Stromal cell of bone marrow (primary cell): ENCODE measurements around the gene TBX19.

Experiments used
- DNase-seq: peaks from one replicate; pipeline ENCODE4 v3.0.0-alpha.2; 2012; ENCODE audit warnings: low read depth

TBX19 gene

GRCh38 chr1:168280296-168280927 lies at the start of gene TBX19:
Gene TBX19, plus strand, starts transcription at chr1:168280877. Its CDS starts 214 bp downstream, at chr1:168281091.
- DNase-seq = no peak

DNA sequence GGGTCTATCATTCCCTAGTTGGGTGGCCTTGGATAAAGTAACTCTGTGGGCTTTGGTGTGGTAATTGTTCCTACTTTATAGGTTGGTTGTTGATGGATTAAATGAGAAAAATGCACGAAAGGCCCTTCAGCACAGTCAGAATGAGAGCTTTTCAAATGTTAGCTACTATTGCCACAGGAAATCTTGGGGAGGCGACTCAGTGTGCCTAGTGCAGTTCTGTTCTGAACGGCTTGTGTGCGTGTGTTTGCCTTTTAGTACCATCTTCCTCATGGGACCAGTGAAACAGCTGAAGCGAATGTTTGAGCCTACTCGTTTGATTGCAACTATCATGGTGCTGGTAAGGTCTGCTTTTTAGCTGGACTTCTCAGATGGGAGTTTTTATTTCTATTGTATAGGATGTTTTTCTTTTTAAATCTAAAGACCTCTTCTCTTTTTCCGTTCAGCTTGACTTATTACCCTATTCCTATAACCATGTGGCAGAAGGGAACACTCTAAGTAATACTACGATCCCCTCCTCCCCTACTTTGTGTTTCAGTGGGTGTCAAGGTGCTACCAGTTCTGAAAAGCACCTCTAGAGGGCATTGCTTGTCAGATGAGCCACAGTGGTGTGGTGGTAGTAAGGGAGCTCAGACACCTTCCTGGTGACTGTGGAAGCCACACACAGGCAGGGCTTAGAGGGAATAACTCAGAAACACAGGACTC lies 45.7 kb upstream of the TBX19 start:
- no peak for DNase-seq

GRCh38 chr1:168235548-168235885 lies 45.2 kb upstream of the TBX19 start:
- DNase-seq = no peak

- no peak for DNase-seq
Observed at GRCh38 chr1:168235937-168236336, 44.7 kb upstream of the TBX19 start.

DNA sequence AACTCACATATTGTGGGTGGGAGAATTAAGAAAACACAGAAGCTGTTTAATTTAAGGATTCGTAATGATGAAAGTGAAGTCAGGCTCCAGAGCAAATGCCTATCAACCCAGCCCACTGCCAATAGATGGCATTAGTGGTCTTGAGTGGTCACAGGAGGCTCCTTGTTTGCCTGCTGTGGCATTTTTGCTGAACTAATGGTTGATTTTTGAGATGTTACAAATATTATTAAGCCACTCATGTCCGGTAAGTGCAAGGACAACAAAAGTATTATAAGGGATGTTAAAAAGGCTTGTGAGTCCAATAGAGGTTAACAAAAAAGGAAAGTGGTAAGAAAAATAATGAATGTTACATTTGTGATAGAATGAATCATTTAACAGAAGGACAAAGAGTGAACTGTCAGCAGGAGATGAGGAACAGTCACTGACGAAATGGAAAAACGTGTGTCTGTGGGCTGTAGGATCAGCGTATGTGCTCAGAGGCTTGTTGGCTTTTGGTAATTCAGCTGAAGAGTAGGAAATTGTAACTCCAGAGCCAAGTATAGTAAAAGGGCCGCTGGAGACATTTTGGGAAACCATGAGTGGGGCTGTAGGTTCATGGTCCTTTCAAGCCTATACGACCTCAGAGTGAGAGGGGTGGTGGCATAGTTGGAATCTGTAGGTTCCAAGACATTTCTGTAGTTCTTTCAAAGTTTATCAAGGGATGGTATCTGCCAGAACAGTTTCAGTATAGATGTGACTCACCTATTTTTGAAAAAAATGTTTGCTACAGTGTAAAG lies 43.7 kb upstream of the TBX19 start:
- DNase-seq = no peak

GRCh38 chr1:168243198-168243597 lies 37.5 kb upstream of the TBX19 start:
- no peak for DNase-seq

DNA sequence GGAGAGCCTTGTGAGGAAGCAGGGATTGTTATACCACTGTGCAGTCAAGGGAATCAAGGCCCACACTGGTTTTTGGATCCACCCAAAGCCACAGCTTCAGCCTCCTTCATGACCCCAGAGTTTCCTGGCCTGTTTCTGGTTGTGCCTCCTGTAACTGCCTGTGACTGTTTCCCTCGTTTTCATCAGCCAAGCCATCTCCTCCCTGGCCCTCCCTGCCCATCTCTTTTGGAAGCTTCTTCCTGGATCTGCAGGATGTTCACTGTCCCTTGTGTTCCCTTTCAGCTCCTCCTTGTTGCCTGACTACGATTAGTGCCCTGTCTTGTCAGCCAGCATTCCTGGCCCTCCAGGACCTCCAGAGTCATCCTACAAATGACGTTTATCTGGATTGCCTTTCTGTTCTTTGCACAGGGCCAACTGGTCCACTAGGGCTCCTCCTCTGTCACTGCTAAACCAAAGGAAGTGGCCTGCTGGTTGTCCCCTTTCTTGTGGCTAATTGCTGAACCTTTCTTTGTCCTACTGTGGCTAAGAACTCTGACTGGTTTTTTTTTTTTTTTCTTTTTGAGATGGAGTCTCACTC lies 37.0 kb upstream of the TBX19 start:
- no peak for DNase-seq

GRCh38 chr1:168245042-168245441 lies 35.6 kb upstream of the TBX19 start:
- DNase-seq = no peak

DNA sequence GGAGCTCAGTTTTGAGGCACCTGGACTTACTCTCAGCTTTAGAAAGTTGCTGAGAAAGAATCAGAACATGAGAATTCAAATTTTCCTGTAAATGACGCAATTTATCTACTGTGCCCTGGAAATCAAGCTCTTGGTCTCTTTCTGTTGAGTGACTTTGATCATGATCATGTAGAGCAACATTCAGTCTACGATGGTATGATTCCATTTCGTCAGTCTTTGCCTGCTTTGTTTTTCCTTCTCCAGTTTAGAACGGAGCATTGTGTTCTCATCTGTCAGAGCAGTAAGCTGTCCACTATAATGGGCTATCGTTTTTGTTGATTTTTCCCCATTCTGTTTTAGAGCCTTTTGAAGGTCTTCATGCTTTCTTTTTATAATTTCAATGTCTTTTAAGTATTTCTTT lies 34.2 kb upstream of the TBX19 start:
- DNase-seq = no peak

- DNase-seq = no peak
Observed at GRCh38 chr1:168252204-168252733, 28.4 kb upstream of the TBX19 start.

GRCh38 chr1:168256164-168256563 lies 24.5 kb upstream of the TBX19 start:
- DNase-seq = no peak

DNA sequence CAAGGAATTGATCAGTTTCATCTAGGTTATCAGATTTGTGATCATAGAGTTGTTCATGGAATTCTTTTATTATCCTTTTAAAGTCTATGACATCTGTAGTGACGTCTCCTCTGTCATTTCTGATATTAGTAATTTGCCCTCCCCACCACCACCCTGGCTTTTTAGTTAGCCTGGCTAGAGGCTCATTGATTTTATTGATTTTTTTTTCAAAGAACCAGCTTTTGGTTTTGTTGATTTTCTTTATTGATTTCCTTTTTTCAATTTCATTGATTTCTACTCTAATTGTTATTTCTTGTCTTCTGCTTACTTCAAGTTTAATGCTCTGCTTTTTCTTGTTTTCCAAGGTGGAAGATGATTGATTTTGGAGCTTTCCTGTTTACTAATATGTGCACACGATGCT lies 23.3 kb upstream of the TBX19 start:
- no peak for DNase-seq

DNA sequence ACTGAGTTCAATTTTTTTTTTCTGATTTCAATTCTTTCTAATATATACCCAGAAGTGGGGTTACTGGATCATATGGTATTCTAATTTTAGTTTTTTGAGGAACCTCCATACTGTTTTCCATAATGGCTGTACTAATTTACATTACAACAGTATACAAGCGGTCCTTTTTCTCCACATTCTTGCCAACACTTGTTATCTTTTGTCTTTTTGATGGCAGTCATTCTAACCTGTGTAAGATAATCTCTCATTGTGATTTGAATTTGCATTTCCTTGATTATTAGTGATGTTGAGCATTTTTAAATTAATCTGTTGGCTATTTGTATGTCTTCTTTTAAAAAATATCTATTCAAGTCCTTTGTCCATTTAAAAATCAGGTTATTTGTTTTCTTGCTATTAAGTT lies 21.1 kb upstream of the TBX19 start:
- no peak for DNase-seq

DNA sequence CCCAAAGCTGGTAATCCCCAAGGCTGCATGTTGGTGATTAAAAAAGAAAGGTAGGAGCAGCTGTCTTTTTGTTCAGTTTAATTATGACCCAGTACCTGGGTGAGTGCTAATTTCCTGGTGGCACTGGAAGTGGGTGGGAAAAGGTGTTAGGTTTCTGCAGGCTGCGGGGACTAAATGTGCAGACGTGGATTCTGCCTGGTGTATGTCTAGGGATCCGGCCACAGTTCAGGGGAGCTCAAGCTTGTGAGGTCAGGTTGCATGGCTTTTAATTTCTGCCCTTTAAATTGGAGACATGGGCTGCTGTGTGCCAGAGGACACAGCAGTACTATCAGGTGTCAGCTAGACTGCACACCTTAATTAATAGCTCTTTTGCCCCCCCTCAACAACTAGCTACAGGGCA lies 20.3 kb upstream of the TBX19 start:
- DNase-seq = no peak

DNA sequence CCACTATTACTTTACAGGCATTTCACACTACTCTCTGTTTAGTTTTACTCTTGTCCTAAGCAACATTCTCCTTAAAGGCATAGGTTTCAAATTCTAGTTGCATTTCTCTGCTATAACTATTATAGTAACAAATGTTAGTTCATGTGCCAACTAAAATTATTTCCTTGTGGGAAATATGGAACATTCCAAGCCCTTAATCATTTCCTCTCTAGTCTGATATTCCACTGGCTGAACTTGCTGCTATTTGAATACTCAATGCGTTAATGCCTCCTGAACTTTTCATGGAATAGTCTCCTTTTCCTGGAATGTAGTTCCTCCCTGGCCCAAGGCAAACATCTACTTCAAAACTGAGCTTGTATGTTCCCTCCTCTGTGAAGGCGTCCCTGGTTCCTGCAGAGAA lies 19.3 kb upstream of the TBX19 start:
- peak; percentile 50 for DNase-seq

- DNase-seq = no peak
Observed at GRCh38 chr1:168263130-168263529, 17.5 kb upstream of the TBX19 start.

- DNase-seq = no peak
Observed at GRCh38 chr1:168264296-168264695, 16.4 kb upstream of the TBX19 start.

GRCh38 chr1:168265596-168265995 lies 15.1 kb upstream of the TBX19 start:
- no peak for DNase-seq

- DNase-seq = no peak
Observed at GRCh38 chr1:168266644-168267186, 14.0 kb upstream of the TBX19 start.

DNA sequence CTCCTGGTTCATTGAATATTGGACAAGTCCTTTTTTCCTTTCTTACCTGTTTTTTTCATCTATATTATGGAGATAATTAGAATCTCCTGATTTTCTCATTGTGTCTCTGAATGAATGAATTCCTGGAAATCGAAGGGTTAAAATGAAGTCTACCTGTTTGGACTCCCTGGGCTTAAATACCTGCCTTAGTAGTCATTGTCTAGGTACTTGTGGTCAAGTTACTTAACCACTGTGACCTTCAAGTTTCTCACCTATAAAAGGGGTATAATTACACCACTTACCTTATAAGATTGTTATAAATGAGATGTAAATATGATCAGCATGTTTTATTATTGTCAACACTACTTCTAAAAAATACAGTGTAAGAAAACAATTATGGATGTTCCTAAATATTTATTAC lies 9.0 kb upstream of the TBX19 start:
- DNase-seq = no peak

GRCh38 chr1:168273575-168273974 lies 7.1 kb upstream of the TBX19 start:
- no peak for DNase-seq

DNA sequence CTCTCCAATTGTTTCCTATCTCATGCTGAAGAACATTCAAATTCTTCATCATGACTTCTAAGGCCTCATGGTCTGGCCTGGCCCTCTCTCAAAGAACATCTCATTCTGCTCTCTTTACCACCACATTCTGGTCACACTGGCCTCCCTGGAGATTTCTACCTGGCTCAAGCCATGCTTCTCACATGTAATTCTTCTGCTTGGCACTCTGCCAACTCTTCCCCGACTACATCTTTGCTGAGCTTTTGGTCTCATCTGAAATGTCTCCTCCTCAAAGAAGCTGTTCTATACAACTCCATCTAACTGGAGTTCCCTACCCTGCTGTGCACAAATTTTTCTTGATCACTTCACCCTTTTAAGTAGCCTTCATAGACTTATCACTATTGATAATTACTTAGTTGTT lies 1.4 kb upstream of the TBX19 start:
- DNase-seq = no peak
